Neutrophil (primary cell): ENCODE data around the gene STEAP1B.

Experiments used
- H3K27ac ChIP-seq: fragments of 200-600 bp; sonication (generic); 2 replicates; pipeline ENCODE4 v1.5.1; 2016; ENCODE audit warnings: mild to moderate bottlenecking, moderate library complexity
- H3K27me3 ChIP-seq: fragments of 200-600 bp; sonication (generic); 2 replicates; pipeline ENCODE4 v1.6.0; 2016; ENCODE audit warnings: mild to moderate bottlenecking
- H3K36me3 ChIP-seq: fragments of 200-600 bp; sonication (generic); 2 replicates; pipeline ENCODE4 v1.5.1; 2017
- H3K4me1 ChIP-seq, 2 experiments: fragments of 200-600 bp in 1 of 2; sonication (generic) in 1 of 2; 1 replicate in 1 of 2; 2 replicates in 1 of 2; pipeline versions ENCODE4 v1.5.1 to v1.6.1; 2013 to 2016; ENCODE audit warnings: low read depth in 1 of 2, low read length in 1 of 2, mild to moderate bottlenecking in 1 of 2, moderate library complexity in 1 of 2; ENCODE audit not compliant: control insufficient read depth in 1 of 2, insufficient read depth in 1 of 2
- H3K4me3 ChIP-seq, 2 experiments: fragments of 200-600 bp in 1 of 2; sonication (generic) in 1 of 2; 1 replicate in 1 of 2; 2 replicates in 1 of 2; pipeline ENCODE4 v1.5.1; 2013 to 2016; ENCODE audit warnings: low read depth in 1 of 2, low read length in 1 of 2, mild to moderate bottlenecking in 1 of 2, moderate library complexity in 1 of 2
- H3K9me3 ChIP-seq: fragments of 200-600 bp; sonication (generic); 2 replicates; pipeline ENCODE4 v1.5.1; 2016
- TF ChIP-seq, protein P1 (sequence below): fragments of 200-600 bp; sonication (generic); IDR thresholded peaks from 2 replicates; pipeline ENCODE4 v1.5.1; 2016; ENCODE audit warnings: antibody characterized with exemption

The STEAP1B gene

DNA sequence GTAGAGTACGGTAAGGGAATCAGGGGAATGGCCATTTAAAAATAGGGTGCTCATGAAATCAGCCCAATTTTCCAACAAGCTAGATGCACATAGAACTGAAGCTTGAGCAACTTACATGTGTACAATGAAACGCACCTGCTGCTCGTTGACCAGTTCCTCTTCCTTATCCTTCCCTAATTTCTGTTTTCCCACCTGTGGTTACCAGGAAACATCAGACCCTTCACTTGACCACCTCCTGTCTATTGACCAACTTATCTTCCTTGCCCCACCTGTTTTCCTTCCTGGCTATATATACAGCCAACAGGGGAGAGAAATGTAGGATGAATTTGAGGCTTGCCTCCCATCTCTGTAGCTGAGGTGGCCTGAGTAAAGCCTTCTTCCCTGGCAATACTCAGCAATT, 105.2 kb downstream of the STEAP1B start:
- Histone ChIP-seq H3K27ac (no peak overlapping the region), H3K4me1 (no peaks in the 10 kb centered on the region), H3K36me3 (no peaks in the 10 kb centered on the region), H3K9me3 (no peaks in the 10 kb centered on the region), H3K27me3 (no peaks in the 10 kb centered on the region), H3K4me3 (no peak overlapping the region)
- TF ChIP-seq, protein P1, sequence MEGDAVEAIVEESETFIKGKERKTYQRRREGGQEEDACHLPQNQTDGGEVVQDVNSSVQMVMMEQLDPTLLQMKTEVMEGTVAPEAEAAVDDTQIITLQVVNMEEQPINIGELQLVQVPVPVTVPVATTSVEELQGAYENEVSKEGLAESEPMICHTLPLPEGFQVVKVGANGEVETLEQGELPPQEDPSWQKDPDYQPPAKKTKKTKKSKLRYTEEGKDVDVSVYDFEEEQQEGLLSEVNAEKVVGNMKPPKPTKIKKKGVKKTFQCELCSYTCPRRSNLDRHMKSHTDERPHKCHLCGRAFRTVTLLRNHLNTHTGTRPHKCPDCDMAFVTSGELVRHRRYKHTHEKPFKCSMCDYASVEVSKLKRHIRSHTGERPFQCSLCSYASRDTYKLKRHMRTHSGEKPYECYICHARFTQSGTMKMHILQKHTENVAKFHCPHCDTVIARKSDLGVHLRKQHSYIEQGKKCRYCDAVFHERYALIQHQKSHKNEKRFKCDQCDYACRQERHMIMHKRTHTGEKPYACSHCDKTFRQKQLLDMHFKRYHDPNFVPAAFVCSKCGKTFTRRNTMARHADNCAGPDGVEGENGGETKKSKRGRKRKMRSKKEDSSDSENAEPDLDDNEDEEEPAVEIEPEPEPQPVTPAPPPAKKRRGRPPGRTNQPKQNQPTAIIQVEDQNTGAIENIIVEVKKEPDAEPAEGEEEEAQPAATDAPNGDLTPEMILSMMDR, result no peak

DNA sequence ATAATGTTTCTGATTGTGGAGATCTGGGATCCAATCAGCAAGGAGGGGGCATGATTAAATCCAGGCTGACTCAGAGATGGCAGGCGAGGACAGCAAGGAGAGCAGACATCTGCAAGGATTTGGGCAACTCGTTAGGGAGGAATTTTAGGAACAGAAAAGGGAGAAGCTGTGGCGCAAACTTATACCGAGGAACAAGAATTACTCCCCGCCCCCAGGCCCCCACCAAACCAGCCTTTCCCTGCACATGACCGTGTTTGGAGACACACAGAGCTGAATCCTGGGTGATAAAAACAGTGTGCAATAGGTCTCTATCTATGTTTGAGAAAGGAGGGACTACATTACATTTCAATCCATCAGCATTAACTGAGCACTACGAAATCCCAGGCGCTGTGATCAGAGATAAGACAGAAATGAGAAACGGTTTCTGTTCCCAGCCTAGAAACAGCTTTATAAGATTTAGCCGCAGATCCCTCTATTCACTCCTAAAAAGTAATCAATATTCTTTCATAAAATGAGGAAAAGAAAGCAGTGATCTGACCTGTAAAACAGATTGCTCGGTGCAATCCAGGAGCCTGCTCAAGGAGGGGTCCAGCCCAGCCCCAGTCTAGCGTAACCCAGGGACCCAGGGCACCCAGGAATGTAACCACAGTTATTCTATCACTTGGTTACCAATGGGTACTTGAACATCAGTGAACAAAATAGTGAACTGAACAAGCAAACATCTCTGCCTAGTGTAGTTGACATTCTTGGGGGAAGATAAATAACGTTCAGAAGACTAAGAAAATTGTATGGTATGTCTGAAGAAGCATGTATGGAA, 105.9 kb downstream of the STEAP1B start:
- Histone ChIP-seq H3K27ac (no peak overlapping the region), H3K4me1 (no peaks in the 10 kb centered on the region), H3K4me3 (no peak overlapping the region), H3K27me3 (no peaks in the 10 kb centered on the region), H3K36me3 (no peaks in the 10 kb centered on the region), H3K9me3 (no peaks in the 10 kb centered on the region)
- TF ChIP-seq, protein P1, result no peak

DNA sequence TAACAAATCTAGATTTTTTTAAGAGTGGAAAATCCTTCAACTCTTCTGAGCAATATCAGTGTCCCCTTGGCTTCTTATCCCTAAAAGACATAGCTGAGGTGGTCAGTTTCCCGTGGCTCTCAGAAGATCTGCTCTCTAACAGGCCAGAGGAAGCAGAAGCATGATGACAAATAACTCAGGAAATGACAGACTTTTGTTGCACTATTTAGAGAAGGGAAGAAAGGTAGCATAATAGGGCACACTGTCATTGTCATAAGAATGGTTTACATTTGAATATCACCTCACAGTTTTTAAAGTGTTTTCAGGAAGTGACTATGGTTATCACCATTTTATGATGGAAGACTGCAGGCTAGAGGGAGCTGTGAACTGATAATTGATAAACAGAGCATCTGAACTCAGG, 109.5 kb downstream of the STEAP1B start:
- TF ChIP-seq, protein P1, result no peak
- no peaks in the 10 kb centered on the region for H3K27me3 ChIP-seq
- H3K36me3 ChIP-seq, result no peaks in the 10 kb centered on the region
- H3K4me3 ChIP-seq, result no peak overlapping the region
- H3K9me3 ChIP-seq, result no peaks in the 10 kb centered on the region
- H3K4me1 ChIP-seq, result no peaks in the 10 kb centered on the region
- H3K27ac ChIP-seq, result no peak overlapping the region

DNA sequence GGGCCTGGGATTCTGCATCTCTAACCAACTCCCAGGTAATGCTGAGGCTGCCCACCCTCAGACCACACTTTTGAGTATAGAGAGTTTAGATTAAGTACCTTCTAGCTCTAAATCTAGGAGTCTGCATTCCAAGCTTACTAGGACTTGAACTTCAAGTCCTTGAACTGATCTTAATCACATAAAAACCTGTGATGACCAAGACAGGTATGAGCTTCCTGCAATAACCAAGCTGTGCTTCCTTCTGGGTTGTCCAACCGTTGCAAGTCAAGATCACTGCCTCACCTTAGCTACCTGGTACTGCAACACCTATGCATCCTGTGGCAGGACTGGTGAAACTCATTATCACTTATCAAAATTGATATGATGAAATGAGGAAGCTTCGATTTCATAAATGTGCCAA, 110.1 kb downstream of the STEAP1B start:
- H3K4me3 ChIP-seq, result no peak overlapping the region
- TF ChIP-seq, protein P1, result no peak

DNA sequence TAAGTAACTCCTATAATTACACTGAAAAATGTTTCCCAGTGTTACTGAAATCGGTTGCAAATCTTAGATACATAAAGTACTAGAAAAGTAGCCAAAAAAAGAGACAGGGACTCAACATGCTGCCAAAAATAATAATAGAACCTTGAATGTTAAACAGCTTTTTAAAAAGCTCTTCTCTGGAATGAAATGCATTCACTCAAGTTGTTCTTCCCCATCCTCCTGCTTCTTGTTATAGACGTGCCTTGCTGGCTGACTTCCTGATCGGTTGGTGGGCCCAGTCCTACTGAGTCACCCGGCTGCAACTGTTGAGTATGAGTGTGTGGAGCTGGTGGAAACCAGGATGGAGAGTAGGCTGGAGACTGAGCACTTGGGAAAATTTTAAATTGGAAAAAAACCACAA, 112.4 kb downstream of the STEAP1B start:
- TF ChIP-seq, protein P1, result no peak
- H3K27me3 ChIP-seq, result no peaks in the 10 kb centered on the region
- no peaks in the 10 kb centered on the region for H3K9me3 ChIP-seq
- H3K4me3 ChIP-seq, result no peak overlapping the region
- no peaks in the 10 kb centered on the region for H3K4me1 ChIP-seq
- H3K36me3 ChIP-seq, result no peaks in the 10 kb centered on the region
- no peak overlapping the region for H3K27ac ChIP-seq

More for the DNA sequence above, 110.1 kb downstream of the STEAP1B start:
- no peaks in the 10 kb centered on the region for H3K9me3 ChIP-seq
- no peaks in the 10 kb centered on the region for H3K27me3 ChIP-seq
- H3K27ac ChIP-seq, result no peak overlapping the region
- no peaks in the 10 kb centered on the region for H3K36me3 ChIP-seq
- H3K4me1 ChIP-seq, result no peaks in the 10 kb centered on the region
